Measurements from ENCODE around the gene AQP2.
"Not testable (repeated sequence)": the region's sequence is repeated elsewhere in the genome, so short reads cannot be mapped to it uniquely, and the experiment has no call there.

AQP2 gene

GRCh38 chr12:49979016-49979586 lies 28.6 kb downstream of the AQP2 start:
- Histone ChIP-seq H3K9me3 (ENCODE audit: control insufficient read depth in 2 of 2, low read length in 2 of 2) (no peaks in the 10 kb centered on the region), H3K9ac (ENCODE audit: low read depth in 1 of 2, low read length in 2 of 2) (no peak overlapping the region), H3K36me3 (ENCODE audit: control insufficient read depth in 2 of 2, insufficient read depth in 2 of 2, low read length in 2 of 2) (no peaks in the 10 kb centered on the region), H3K27ac (ENCODE audit: low read depth in 2 of 2, low read length in 2 of 2) (no peak overlapping the region), H3K4me3 (ENCODE audit: low read length in 2 of 2) (no peak overlapping the region), H3K27me3 (ENCODE audit: control insufficient read depth in 2 of 2, insufficient read depth in 2 of 2, low read length in 2 of 2) (no peaks in the 10 kb centered on the region), H3K4me1 (ENCODE audit: control insufficient read depth in 2 of 2, insufficient read depth in 2 of 2, low read length in 2 of 2) (peaks cover 2 to 3% of the 10 kb centered on the region in 2 donors)

GRCh38 chr12:49979791-49980190 lies 29.3 kb downstream of the AQP2 start:
- no peaks in the 10 kb centered on the region for H3K9me3 ChIP-seq (ENCODE audit: control insufficient read depth in 2 of 2, low read length in 2 of 2)
- no peak overlapping the region for H3K27ac ChIP-seq (ENCODE audit: low read depth in 2 of 2, low read length in 2 of 2)
- no peaks in the 10 kb centered on the region for H3K27me3 ChIP-seq (ENCODE audit: control insufficient read depth in 2 of 2, insufficient read depth in 2 of 2, low read length in 2 of 2)
- H3K4me3 ChIP-seq (ENCODE audit: low read length in 2 of 2): no peak overlapping the region
- no peaks in the 10 kb centered on the region for H3K36me3 ChIP-seq (ENCODE audit: control insufficient read depth in 2 of 2, insufficient read depth in 2 of 2, low read length in 2 of 2)
- no peak overlapping the region for H3K9ac ChIP-seq (ENCODE audit: low read depth in 1 of 2, low read length in 2 of 2)
- no peaks in the 10 kb centered on the region for H3K4me1 ChIP-seq (ENCODE audit: control insufficient read depth in 2 of 2, insufficient read depth in 2 of 2, low read length in 2 of 2)

GRCh38 chr12:49980501-49981349 lies 30.2 kb downstream of the AQP2 start:
- Histone ChIP-seq H3K4me1 (ENCODE audit: control insufficient read depth in 2 of 2, insufficient read depth in 2 of 2, low read length in 2 of 2) (no peaks in the 10 kb centered on the region), H3K36me3 (ENCODE audit: control insufficient read depth in 2 of 2, insufficient read depth in 2 of 2, low read length in 2 of 2) (no peaks in the 10 kb centered on the region), H3K27me3 (ENCODE audit: control insufficient read depth in 2 of 2, insufficient read depth in 2 of 2, low read length in 2 of 2) (no peaks in the 10 kb centered on the region), H3K9me3 (ENCODE audit: control insufficient read depth in 2 of 2, low read length in 2 of 2) (no peaks in the 10 kb centered on the region), H3K9ac (ENCODE audit: low read depth in 1 of 2, low read length in 2 of 2) (no peak overlapping the region), H3K4me3 (ENCODE audit: low read length in 2 of 2) (no peak overlapping the region), H3K27ac (ENCODE audit: low read depth in 2 of 2, low read length in 2 of 2) (no peak overlapping the region)

GRCh38 chr12:49982246-49983087 lies 31.9 kb downstream of the AQP2 start:
- Histone ChIP-seq H3K27ac (ENCODE audit: low read depth in 2 of 2, low read length in 2 of 2) (no peak overlapping the region), H3K9ac (ENCODE audit: low read depth in 1 of 2, low read length in 2 of 2) (no peak overlapping the region), H3K4me3 (ENCODE audit: low read length in 2 of 2) (no peak overlapping the region), H3K9me3 (ENCODE audit: control insufficient read depth in 2 of 2, low read length in 2 of 2) (no peaks in the 10 kb centered on the region), H3K27me3 (ENCODE audit: control insufficient read depth in 2 of 2, insufficient read depth in 2 of 2, low read length in 2 of 2) (no peaks in the 10 kb centered on the region), H3K4me1 (ENCODE audit: control insufficient read depth in 2 of 2, insufficient read depth in 2 of 2, low read length in 2 of 2) (no peaks in the 10 kb centered on the region), H3K36me3 (ENCODE audit: control insufficient read depth in 2 of 2, insufficient read depth in 2 of 2, low read length in 2 of 2) (no peaks in the 10 kb centered on the region)

- no peaks in the 10 kb centered on the region for H3K9me3 ChIP-seq (ENCODE audit: control insufficient read depth in 2 of 2, low read length in 2 of 2)
- no peak overlapping the region for H3K27ac ChIP-seq (ENCODE audit: low read depth in 2 of 2, low read length in 2 of 2)
- H3K4me1 ChIP-seq (ENCODE audit: control insufficient read depth in 2 of 2, insufficient read depth in 2 of 2, low read length in 2 of 2): no peaks in the 10 kb centered on the region
- no peak overlapping the region for H3K9ac ChIP-seq (ENCODE audit: low read depth in 1 of 2, low read length in 2 of 2)
- no peaks in the 10 kb centered on the region for H3K27me3 ChIP-seq (ENCODE audit: control insufficient read depth in 2 of 2, insufficient read depth in 2 of 2, low read length in 2 of 2)
- H3K36me3 ChIP-seq (ENCODE audit: control insufficient read depth in 2 of 2, insufficient read depth in 2 of 2, low read length in 2 of 2): no peaks in the 10 kb centered on the region
- H3K4me3 ChIP-seq (ENCODE audit: low read length in 2 of 2): no peak overlapping the region
Observed at GRCh38 chr12:49983892-49984291, 33.4 kb downstream of the AQP2 start.

- no peak overlapping the region for H3K4me3 ChIP-seq (ENCODE audit: low read length in 2 of 2)
Observed at GRCh38 chr12:49984476-49985359, 34.2 kb downstream of the AQP2 start.

GRCh38 chr12:49985981-49986380 lies 35.4 kb downstream of the AQP2 start:
- H3K4me1 ChIP-seq (ENCODE audit: control insufficient read depth in 2 of 2, insufficient read depth in 2 of 2, low read length in 2 of 2): no peaks in the 10 kb centered on the region
- H3K27me3 ChIP-seq (ENCODE audit: control insufficient read depth in 2 of 2, insufficient read depth in 2 of 2, low read length in 2 of 2): no peaks in the 10 kb centered on the region
- H3K36me3 ChIP-seq (ENCODE audit: control insufficient read depth in 2 of 2, insufficient read depth in 2 of 2, low read length in 2 of 2): peaks cover 2 to 3% of the 10 kb centered on the region in 2 donors
- no peak overlapping the region for H3K4me3 ChIP-seq (ENCODE audit: low read length in 2 of 2)
- H3K9me3 ChIP-seq (ENCODE audit: control insufficient read depth in 2 of 2, low read length in 2 of 2): no peaks in the 10 kb centered on the region
- H3K27ac ChIP-seq (ENCODE audit: low read depth in 2 of 2, low read length in 2 of 2): no peak overlapping the region
- H3K9ac ChIP-seq (ENCODE audit: low read depth in 1 of 2, low read length in 2 of 2): no peak overlapping the region

More at GRCh38 chr12:49984476-49985359, 34.2 kb downstream of the AQP2 start:
- Histone ChIP-seq H3K9me3 (ENCODE audit: control insufficient read depth in 2 of 2, low read length in 2 of 2) (no peaks in the 10 kb centered on the region), H3K27ac (ENCODE audit: low read depth in 2 of 2, low read length in 2 of 2) (no peak overlapping the region), H3K4me1 (ENCODE audit: control insufficient read depth in 2 of 2, insufficient read depth in 2 of 2, low read length in 2 of 2) (no peaks in the 10 kb centered on the region), H3K9ac (ENCODE audit: low read depth in 1 of 2, low read length in 2 of 2) (no peak overlapping the region), H3K36me3 (ENCODE audit: control insufficient read depth in 2 of 2, insufficient read depth in 2 of 2, low read length in 2 of 2) (no peaks in the 10 kb centered on the region), H3K27me3 (ENCODE audit: control insufficient read depth in 2 of 2, insufficient read depth in 2 of 2, low read length in 2 of 2) (no peaks in the 10 kb centered on the region)

- not testable (repeated sequence) for H3K4me3 ChIP-seq (ENCODE audit: low read length in 2 of 2); H3K27ac ChIP-seq (ENCODE audit: low read depth in 2 of 2, low read length in 2 of 2); H3K27me3 ChIP-seq (ENCODE audit: control insufficient read depth in 2 of 2, insufficient read depth in 2 of 2, low read length in 2 of 2); H3K4me1 ChIP-seq (ENCODE audit: control insufficient read depth in 2 of 2, insufficient read depth in 2 of 2, low read length in 2 of 2); H3K9ac ChIP-seq (ENCODE audit: low read depth in 1 of 2, low read length in 2 of 2); H3K36me3 ChIP-seq (ENCODE audit: control insufficient read depth in 2 of 2, insufficient read depth in 2 of 2, low read length in 2 of 2); H3K9me3 ChIP-seq (ENCODE audit: control insufficient read depth in 2 of 2, low read length in 2 of 2)
Observed at GRCh38 chr12:49986476-49986875, 35.9 kb downstream of the AQP2 start.

- no peaks in the 10 kb centered on the region for H3K4me1 ChIP-seq (ENCODE audit: control insufficient read depth in 2 of 2, insufficient read depth in 2 of 2, low read length in 2 of 2)
- peaks cover 4 to 11% of the 10 kb centered on the region in 2 donors for H3K36me3 ChIP-seq (ENCODE audit: control insufficient read depth in 2 of 2, insufficient read depth in 2 of 2, low read length in 2 of 2)
- no peaks in the 10 kb centered on the region for H3K9me3 ChIP-seq (ENCODE audit: control insufficient read depth in 2 of 2, low read length in 2 of 2)
- no peak overlapping the region for H3K27ac ChIP-seq (ENCODE audit: low read depth in 2 of 2, low read length in 2 of 2)
- H3K4me3 ChIP-seq (ENCODE audit: low read length in 2 of 2): no peak overlapping the region
- no peaks in the 10 kb centered on the region for H3K27me3 ChIP-seq (ENCODE audit: control insufficient read depth in 2 of 2, insufficient read depth in 2 of 2, low read length in 2 of 2)
- H3K9ac ChIP-seq (ENCODE audit: low read depth in 1 of 2, low read length in 2 of 2): no peak overlapping the region
Observed at GRCh38 chr12:49987625-49988303, 37.2 kb downstream of the AQP2 start.

Measured in mucosa of rectum (tissue), 2 donors.